ENCODE data around the gene CD101. TPM values are rescaled to one million over a fixed set of nuclear protein-coding genes. Genes with fewer than 3 reads are reported as not detected.

The CD101 gene
- total RNA-seq, 2 donors from 2014 or later = 0.97 to 1.4 TPM

- no peak overlapping the region for H3K27ac Mint-ChIP-seq
- TF ChIP-seq CTCF (conservative IDR thresholded peaks at IDR 0.05) = no peak
Observed at GRCh38 chr1:117032266-117032665, 30.7 kb downstream of the CD101 start.

GRCh38 chr1:117032681-117033539, 31.4 kb downstream of the CD101 start:
- no peaks in the 10 kb centered on the region for H3K9me3 Mint-ChIP-seq
- Histone ChIP-seq H3K9ac (ENCODE audit: extremely low read depth, low read length, poor library complexity, severe bottlenecking) (no peak overlapping the region), H3K4me1 (ENCODE audit: control insufficient read depth, insufficient read depth, low read length) (no peaks in the 10 kb centered on the region), H3K4me3 (ENCODE audit: low read length) (no peak overlapping the region), H3K27ac (ENCODE audit: low read depth, low read length) (no peak overlapping the region), H3K36me3 (ENCODE audit: control insufficient read depth, insufficient read depth, low read length) (no peaks in the 10 kb centered on the region), H3K27me3 (ENCODE audit: control insufficient read depth, insufficient read depth, low read length, poor library complexity, severe bottlenecking) (no peaks in the 10 kb centered on the region), H3K9me3 (ENCODE audit: control insufficient read depth, low read length) (no peaks in the 10 kb centered on the region)
- H3K27me3 Mint-ChIP-seq (ENCODE audit: insufficient read depth) = no peaks in the 10 kb centered on the region
- TF ChIP-seq CTCF (conservative IDR thresholded peaks at IDR 0.05) = no peak
- peaks cover 15% of the 10 kb centered on the region for H3K4me1 Mint-ChIP-seq
- H3K4me3 Mint-ChIP-seq = no peak overlapping the region
- no peak overlapping the region for H3K27ac Mint-ChIP-seq
- no peaks in the 10 kb centered on the region for H3K36me3 Mint-ChIP-seq (ENCODE audit: low read depth)
- DNase-seq = no peak
- 90 to 92% methylated on average over 10 to 11 of the region's 11 CpGs for WGBS, 2 experiments (ENCODE audit: insufficient coverage in 1 of 2, insufficient read length in 1 of 2)

More at GRCh38 chr1:117032266-117032665, 30.7 kb downstream of the CD101 start:
- Histone ChIP-seq H3K27ac (ENCODE audit: low read depth, low read length) (no peak overlapping the region), H3K4me1 (ENCODE audit: control insufficient read depth, insufficient read depth, low read length) (no peaks in the 10 kb centered on the region), H3K27me3 (ENCODE audit: control insufficient read depth, insufficient read depth, low read length, poor library complexity, severe bottlenecking) (no peaks in the 10 kb centered on the region), H3K4me3 (ENCODE audit: low read length) (no peak overlapping the region), H3K36me3 (ENCODE audit: control insufficient read depth, insufficient read depth, low read length) (no peaks in the 10 kb centered on the region), H3K9me3 (ENCODE audit: control insufficient read depth, low read length) (no peaks in the 10 kb centered on the region), H3K9ac (ENCODE audit: extremely low read depth, low read length, poor library complexity, severe bottlenecking) (no peak overlapping the region)
- Mint-ChIP-seq H3K36me3 (ENCODE audit: low read depth) (no peaks in the 10 kb centered on the region), H3K4me1 (peaks cover 15% of the 10 kb centered on the region), H3K4me3 (no peak overlapping the region), H3K27me3 (ENCODE audit: insufficient read depth) (no peaks in the 10 kb centered on the region), H3K9me3 (no peaks in the 10 kb centered on the region)
- DNase-seq = no peak
- 93 to 100% methylated on average over 3 of the region's 3 CpGs for WGBS, 2 experiments (ENCODE audit: insufficient coverage in 1 of 2, insufficient read length in 1 of 2)

- Histone ChIP-seq H3K4me3 (ENCODE audit: low read length) (no peak overlapping the region), H3K9me3 (ENCODE audit: control insufficient read depth, low read length) (no peaks in the 10 kb centered on the region), H3K9ac (ENCODE audit: extremely low read depth, low read length, poor library complexity, severe bottlenecking) (no peak overlapping the region), H3K27me3 (ENCODE audit: control insufficient read depth, insufficient read depth, low read length, poor library complexity, severe bottlenecking) (no peaks in the 10 kb centered on the region), H3K4me1 (ENCODE audit: control insufficient read depth, insufficient read depth, low read length) (no peaks in the 10 kb centered on the region), H3K27ac (ENCODE audit: low read depth, low read length) (no peak overlapping the region), H3K36me3 (ENCODE audit: control insufficient read depth, insufficient read depth, low read length) (no peaks in the 10 kb centered on the region)
- WGBS, 2 experiments (ENCODE audit: insufficient coverage in 1 of 2, insufficient read length in 1 of 2) = 93 to 100% methylated on average over 5 to 7 of the region's 7 CpGs
- H3K9me3 Mint-ChIP-seq = no peaks in the 10 kb centered on the region
- H3K4me1 Mint-ChIP-seq = peaks cover 15% of the 10 kb centered on the region
- no peak for DNase-seq
- no peaks in the 10 kb centered on the region for H3K36me3 Mint-ChIP-seq (ENCODE audit: low read depth)
- no peak for TF ChIP-seq CTCF (conservative IDR thresholded peaks at IDR 0.05)
- no peak overlapping the region for H3K4me3 Mint-ChIP-seq
- H3K27ac Mint-ChIP-seq = no peak overlapping the region
- H3K27me3 Mint-ChIP-seq (ENCODE audit: insufficient read depth) = no peaks in the 10 kb centered on the region
Observed at GRCh38 chr1:117033772-117034171, 32.2 kb downstream of the CD101 start.
